H9 (cell line): ENCODE results near the gene CAMTA2. TPM values are rescaled to one million over a fixed set of nuclear protein-coding genes. Genes with fewer than 3 reads are reported as not detected.

Source experiments
- DNase-seq: peaks from one replicate; pipeline ENCODE4 v3.0.0-alpha.2; 2017
- H2AFZ ChIP-seq: one replicate; pipeline ENCODE4 v1.6.1; 2013; ENCODE audit warnings: mild to moderate bottlenecking, low read length, control low read depth, moderate library complexity
- H2AK5ac ChIP-seq: 2 replicates; pipeline ENCODE4 v1.6.1; 2013; ENCODE audit warnings: low read length, control low read depth, mixed read lengths; ENCODE audit not compliant: insufficient read length
- H2BK120ac ChIP-seq: one replicate; pipeline ENCODE4 v1.6.1; 2013; ENCODE audit warnings: low read depth, mild to moderate bottlenecking, low read length, control low read depth, inconsistent platforms; ENCODE audit not compliant: poor library complexity, severe bottlenecking
- H2BK12ac ChIP-seq: 2 replicates; pipeline ENCODE4 v1.6.1; 2013; ENCODE audit warnings: low read length, control low read depth, mixed read lengths, low read depth; ENCODE audit not compliant: insufficient read length
- H2BK15ac ChIP-seq: 2 replicates; pipeline ENCODE4 v1.6.1; 2013; ENCODE audit warnings: low read depth, low read length, control low read depth
- H2BK20ac ChIP-seq: one replicate; pipeline ENCODE4 v1.6.1; 2013; ENCODE audit warnings: low read depth, mild to moderate bottlenecking, low read length, control low read depth, inconsistent platforms; ENCODE audit not compliant: poor library complexity, severe bottlenecking
- H2BK5ac ChIP-seq: 2 replicates; pipeline ENCODE4 v1.6.1; 2013; ENCODE audit warnings: low read length, control low read depth, mixed read lengths; ENCODE audit not compliant: insufficient read length
- H3K14ac ChIP-seq: 2 replicates; pipeline ENCODE4 v1.6.1; 2013; ENCODE audit warnings: low read length, control low read depth; ENCODE audit not compliant: insufficient read depth
- H3K18ac ChIP-seq: 2 replicates; pipeline ENCODE4 v1.6.1; 2013; ENCODE audit warnings: low read depth, mild to moderate bottlenecking, mixed read lengths, low read length, control low read depth; ENCODE audit not compliant: insufficient read length
- H3K23ac ChIP-seq: 2 replicates; pipeline ENCODE4 v1.6.1; 2013; ENCODE audit warnings: low read length, control low read depth, mixed read lengths, low read depth; ENCODE audit not compliant: insufficient read length
- H3K23me2 ChIP-seq: 2 replicates; pipeline ENCODE4 v1.6.1; 2013; ENCODE audit warnings: low read depth, mild to moderate bottlenecking, mixed read lengths, low read length, control low read depth; ENCODE audit not compliant: insufficient read length, poor library complexity, severe bottlenecking
- H3K27ac ChIP-seq: 2 replicates; pipeline ENCODE4 v1.5.1; 2013; ENCODE audit warnings: low read length, control low read depth, mixed read lengths, low read depth; ENCODE audit not compliant: insufficient read length
- H3K27me3 ChIP-seq: 2 replicates; pipeline ENCODE4 v1.6.1; 2013; ENCODE audit warnings: low read length, control low read depth, inconsistent platforms; ENCODE audit not compliant: insufficient read depth
- H3K4ac ChIP-seq: 2 replicates; pipeline ENCODE4 v1.6.1; 2013; ENCODE audit warnings: low read depth, mild to moderate bottlenecking, control low read depth, inconsistent platforms, low read length, moderate library complexity
- H3K4me1 ChIP-seq: 2 replicates; pipeline ENCODE4 v1.6.1; 2013; ENCODE audit warnings: low read length, control low read depth, inconsistent platforms; ENCODE audit not compliant: insufficient read depth
- H3K4me2 ChIP-seq: 2 replicates; pipeline ENCODE4 v1.6.1; 2013; ENCODE audit warnings: low read length, control low read depth, mixed read lengths; ENCODE audit not compliant: insufficient read length, insufficient read depth
- H3K56ac ChIP-seq: 2 replicates; pipeline ENCODE4 v1.6.1; 2013; ENCODE audit warnings: low read depth, mild to moderate bottlenecking, mixed read lengths, low read length, control low read depth; ENCODE audit not compliant: insufficient read length
- H3K79me1 ChIP-seq: 2 replicates; pipeline ENCODE4 v1.6.1; 2013; ENCODE audit warnings: low read depth, mild to moderate bottlenecking, moderate library complexity, low read length, control low read depth, inconsistent platforms; ENCODE audit not compliant: insufficient read depth, poor library complexity, severe bottlenecking
- H3K79me2 ChIP-seq: 2 replicates; pipeline ENCODE4 v1.6.1; 2013; ENCODE audit warnings: low read length, control low read depth, inconsistent platforms; ENCODE audit not compliant: insufficient read depth
- H3K9ac ChIP-seq: 2 replicates; pipeline ENCODE4 v1.6.1; 2013; ENCODE audit warnings: low read length, control low read depth, mixed read lengths; ENCODE audit not compliant: insufficient read length; ENCODE audit errors: extremely low read depth
- H3K9me3 ChIP-seq: one replicate; pipeline ENCODE4 v1.6.1; 2013; ENCODE audit warnings: low read depth, low read length, inconsistent platforms; ENCODE audit not compliant: control insufficient read depth
- H3T11ph ChIP-seq: one replicate; pipeline ENCODE4 v1.6.1; 2013; ENCODE audit warnings: mild to moderate bottlenecking, low read length, control low read depth, inconsistent platforms
- H4K20me1 ChIP-seq: one replicate; pipeline ENCODE4 v1.6.1; 2013; ENCODE audit not compliant: control insufficient read depth, insufficient read length, insufficient read depth
- H4K5ac ChIP-seq: 2 replicates; pipeline ENCODE4 v1.6.1; 2013; ENCODE audit warnings: low read depth, mild to moderate bottlenecking, mixed read lengths, low read length, control low read depth; ENCODE audit not compliant: insufficient read length
- H4K8ac ChIP-seq: replicated peaks from 2 replicates; pipeline ENCODE4 v1.6.1; 2013; ENCODE audit warnings: low read length, control low read depth, mixed read lengths, low read depth; ENCODE audit not compliant: insufficient read length
- H4K91ac ChIP-seq: 2 replicates; pipeline ENCODE4 v1.6.1; 2013; ENCODE audit warnings: low read depth, mild to moderate bottlenecking, moderate library complexity, mixed read lengths, low read length, control low read depth; ENCODE audit not compliant: insufficient read length
- H3K27ac Mint-ChIP-seq, 3 experiments: 2 replicates in 2 of 3; 3 replicates in 1 of 3; pipeline ENCODE4 v1.8.0; 2020 to 2021; ENCODE audit warnings: mixed read lengths in 3 of 3, mild to moderate bottlenecking in 1 of 3, moderate library complexity in 1 of 3
- H3K27me3 Mint-ChIP-seq: 2 replicates; pipeline ENCODE4 v1.8.0; 2021; ENCODE audit warnings: low read depth, mild to moderate bottlenecking, moderate library complexity, mixed read lengths
- H3K36me3 Mint-ChIP-seq, 3 experiments: 2 replicates in 2 of 3; 3 replicates in 1 of 3; pipeline ENCODE4 v1.8.0; 2020 to 2021; ENCODE audit warnings: low read depth in 3 of 3, mixed read lengths in 3 of 3; ENCODE audit not compliant: insufficient read depth in 1 of 3
- H3K4me1 Mint-ChIP-seq, 2 experiments: 2 replicates each; pipeline ENCODE4 v1.8.0; 2020; ENCODE audit warnings: mixed read lengths in 2 of 2
- H3K4me3 Mint-ChIP-seq, 2 experiments: 2 replicates in 1 of 2; 3 replicates in 1 of 2; pipeline ENCODE4 v1.8.0; 2020 to 2021; ENCODE audit warnings: mild to moderate bottlenecking in 2 of 2, mixed read lengths in 2 of 2, moderate library complexity in 1 of 2
- H3K9me3 Mint-ChIP-seq, 2 experiments: 2 replicates in 1 of 2; 3 replicates in 1 of 2; pipeline ENCODE4 v1.8.0; 2020; ENCODE audit warnings: mild to moderate bottlenecking in 2 of 2, mixed read lengths in 2 of 2, moderate library complexity in 1 of 2
- CTCF ChIP-seq: fragments of 200-600 bp; sonication (generic); conservative IDR thresholded peaks from 3 replicates; pipeline ENCODE4 v1.8.0; 2021; ENCODE audit warnings: antibody characterized with exemption, mild to moderate bottlenecking
- WGBS: extraction: QIAGEN DNeasy Blood & Tissue Kit; methylation state at CpG from one replicate; pipeline ENCODE4 v1.1.7; 2013; ENCODE audit warnings: missing lambda C conversion rate, low lambda C conversion rate, mixed read lengths; ENCODE audit not compliant: insufficient read length; ENCODE audit errors: extremely low coverage; 5-methylcytosine and 5-hydroxymethylcytosine counted together
- total RNA-seq: library from RNA; stranded (reverse); gene quantifications from 2 replicates; pipeline ENCODE4 v1.2.1, GENCODE V29; 2021

Gene CAMTA2
- total RNA-seq, 1 experiment from 2014 or later = 15.6 TPM

GRCh38 chr17:4944163-4944553 lies 43.3 kb downstream of the CAMTA2 start:
- no CpG with 5 or more reads among the region's 3 CpGs for WGBS
- DNase-seq = peak; percentile 42
- H3K27ac Mint-ChIP-seq = peak overlapping the region; percentile 83 to 92 (median 91); a peak in 5 of 7 replicates
- Histone ChIP-seq H4K5ac (no peak overlapping the region), H3K79me2 (peaks cover 15% of the 10 kb centered on the region; the same call in 1 of the 2 replicates), H2BK120ac (no peak overlapping the region), H2BK15ac (no peak overlapping the region), H3K23me2 (peaks cover 20% of the 10 kb centered on the region), H3K4me1 (no peaks in the 10 kb centered on the region), H3K27ac (peak overlapping the region; percentile 5), H3K9me3 (no peaks in the 10 kb centered on the region), H3K4me2 (no peak overlapping the region), H3K4ac (no peak overlapping the region), H3T11ph (no peak overlapping the region), H3K18ac (no peak overlapping the region), H3K14ac (no peak overlapping the region), H3K23ac (no peak overlapping the region), H3K56ac (no peak overlapping the region), H2AK5ac (no peak overlapping the region), H3K79me1 (peaks cover 4% of the 10 kb centered on the region), H4K20me1 (peaks cover 2% of the 10 kb centered on the region), H2AFZ (no peak overlapping the region), H2BK5ac (no peak overlapping the region), H3K27me3 (no peaks in the 10 kb centered on the region), H4K8ac (no peak overlapping the region), H2BK12ac (no peak overlapping the region), H2BK20ac (no peak overlapping the region), H4K91ac (no peak overlapping the region), H3K9ac (no peak overlapping the region)
- H3K36me3 Mint-ChIP-seq = peaks cover 32 to 69% (median 53%) of the 10 kb centered on the region in 3 experiments
- peak overlapping the region in 1 of 2 experiments; percentile 44; a peak in 2 of 5 replicates for H3K4me3 Mint-ChIP-seq
- peaks cover 30 to 35% of the 10 kb centered on the region in 2 experiments for H3K4me1 Mint-ChIP-seq
- H3K27me3 Mint-ChIP-seq = peaks cover 6% of the 10 kb centered on the region
- TF ChIP-seq CTCF = no peak
- H3K9me3 Mint-ChIP-seq = peaks cover 0 to 2% of the 10 kb centered on the region in 2 experiments; a peak in 2 of 5 replicates
